ENCODE measurements around the gene DGKG.

Gene DGKG

GRCh38 chr3:186361762-186362536, at the start of gene DGKG:
TSS of gene DGKG (minus strand) at chr3:186362234. CDS start at chr3:186320459, 41,775 bp downstream.
- no peak for DNase-seq (ENCODE audit: low read depth in 2 of 2)

- DNase-seq (ENCODE audit: low read depth in 2 of 2) = no peak
Observed at GRCh38 chr3:186411089-186411488, 49.1 kb upstream of the DGKG start.

GRCh38 chr3:186406669-186407635, 44.9 kb upstream of the DGKG start:
- DNase-seq (ENCODE audit: low read depth in 2 of 2) = no peak

- DNase-seq (ENCODE audit: low read depth in 2 of 2) = no peak
Observed at GRCh38 chr3:186401556-186401955, 39.5 kb upstream of the DGKG start.

GRCh38 chr3:186400662-186401061, 38.6 kb upstream of the DGKG start:
- DNase-seq (ENCODE audit: low read depth in 2 of 2) = no peak

- DNase-seq (ENCODE audit: low read depth in 2 of 2) = no peak
Observed at GRCh38 chr3:186400026-186400425, 38.0 kb upstream of the DGKG start.

- no peak for DNase-seq (ENCODE audit: low read depth in 2 of 2)
Observed at GRCh38 chr3:186394566-186395217, 32.7 kb upstream of the DGKG start.

- no peak for DNase-seq (ENCODE audit: low read depth in 2 of 2)
Observed at GRCh38 chr3:186386883-186387560, 25.0 kb upstream of the DGKG start.

GRCh38 chr3:186385856-186386602, 24.0 kb upstream of the DGKG start:
- DNase-seq (ENCODE audit: low read depth in 2 of 2) = no peak

GRCh38 chr3:186383026-186383993, 21.3 kb upstream of the DGKG start:
- no peak for DNase-seq (ENCODE audit: low read depth in 2 of 2)

GRCh38 chr3:186382217-186382885, 20.3 kb upstream of the DGKG start:
- DNase-seq (ENCODE audit: low read depth in 2 of 2) = no peak

- no peak for DNase-seq (ENCODE audit: low read depth in 2 of 2)
Observed at GRCh38 chr3:186381424-186382216, 19.6 kb upstream of the DGKG start.

- DNase-seq (ENCODE audit: low read depth in 2 of 2) = no peak
Observed at GRCh38 chr3:186380622-186381380, 18.8 kb upstream of the DGKG start.

- no peak for DNase-seq (ENCODE audit: low read depth in 2 of 2)
Observed at GRCh38 chr3:186375443-186375842, 13.4 kb upstream of the DGKG start.

GRCh38 chr3:186374376-186374775, 12.3 kb upstream of the DGKG start:
- no peak for DNase-seq (ENCODE audit: low read depth in 2 of 2)

- no peak for DNase-seq (ENCODE audit: low read depth in 2 of 2)
Observed at GRCh38 chr3:186369217-186369616, 7.2 kb upstream of the DGKG start.

GRCh38 chr3:186368717-186369116, 6.7 kb upstream of the DGKG start:
- DNase-seq (ENCODE audit: low read depth in 2 of 2) = no peak

GRCh38 chr3:186368176-186368575, 6.1 kb upstream of the DGKG start:
- no peak for DNase-seq (ENCODE audit: low read depth in 2 of 2)

All from fibroblast of skin of left biceps (primary cell).